Chondrocyte (in vitro differentiated cells): Measurements from ENCODE around the gene NDUFS6. TPM values are rescaled to one million over a fixed set of nuclear protein-coding genes. Genes with fewer than 3 reads are reported as not detected.

Experiments
- DNase-seq: peaks from one replicate; pipeline ENCODE4 v3.0.0; 2021; ENCODE audit warnings: mixed read lengths, low spot score
- H3K27ac Mint-ChIP-seq: one replicate; pipeline ENCODE4 v1.8.0; 2021; ENCODE audit warnings: mild to moderate bottlenecking, moderate library complexity, mixed read lengths; ENCODE audit not compliant: unreplicated experiment
- H3K27me3 Mint-ChIP-seq: 2 replicates; pipeline ENCODE4 v1.8.0; 2021; ENCODE audit warnings: low read depth, mixed read lengths
- H3K36me3 Mint-ChIP-seq: 2 replicates; pipeline ENCODE4 v1.8.0; 2021; ENCODE audit warnings: low read depth, mixed read lengths
- H3K4me1 Mint-ChIP-seq: 2 replicates; pipeline ENCODE4 v1.8.0; 2021; ENCODE audit warnings: low read depth, mild to moderate bottlenecking, mixed read lengths
- H3K4me3 Mint-ChIP-seq: one replicate; pipeline ENCODE4 v1.8.0; 2021; ENCODE audit warnings: mild to moderate bottlenecking, moderate library complexity, mixed read lengths; ENCODE audit not compliant: unreplicated experiment
- H3K9me3 Mint-ChIP-seq: 2 replicates; pipeline ENCODE4 v1.8.0; 2021; ENCODE audit warnings: low read depth, mixed read lengths
- CTCF ChIP-seq: fragments of 200-600 bp; sonication (generic); IDR thresholded peaks from 2 replicates; pipeline ENCODE4 v1.5.0; 2021; ENCODE audit warnings: antibody characterized with exemption, mild to moderate bottlenecking, moderate library complexity
- total RNA-seq: library from RNA; stranded (reverse); gene quantifications from 3 replicates; pipeline ENCODE4 v1.2.1, GENCODE V29; 2021

The NDUFS6 gene
- total RNA-seq, 1 donor from 2014 or later: 25.7 TPM

- no peak for TF ChIP-seq CTCF
- H3K27ac Mint-ChIP-seq: no peak overlapping the region
- DNase-seq: peak; percentile 44
- peaks cover 18% of the 10 kb centered on the region for H3K27me3 Mint-ChIP-seq
- peaks cover 4% of the 10 kb centered on the region for H3K36me3 Mint-ChIP-seq
- no peak overlapping the region for H3K4me3 Mint-ChIP-seq
- H3K9me3 Mint-ChIP-seq: no peaks in the 10 kb centered on the region
- H3K4me1 Mint-ChIP-seq: no peaks in the 10 kb centered on the region
Observed at GRCh38 chr5:1830571-1831228, 29.5 kb downstream of the NDUFS6 start.

- peaks cover 2% of the 10 kb centered on the region for H3K36me3 Mint-ChIP-seq
- no peak for TF ChIP-seq CTCF
Observed at GRCh38 chr5:1831257-1831656, 30.1 kb downstream of the NDUFS6 start.

GRCh38 chr5:1831677-1832313 lies 30.6 kb downstream of the NDUFS6 start:
- Mint-ChIP-seq H3K27me3 (peaks cover 21% of the 10 kb centered on the region), H3K9me3 (no peaks in the 10 kb centered on the region), H3K27ac (no peak overlapping the region), H3K36me3 (peaks cover 2% of the 10 kb centered on the region), H3K4me1 (no peaks in the 10 kb centered on the region), H3K4me3 (no peak overlapping the region)
- DNase-seq: peak; percentile 70
- no peak for TF ChIP-seq CTCF

More at GRCh38 chr5:1831257-1831656, 30.1 kb downstream of the NDUFS6 start:
- Mint-ChIP-seq H3K4me3 (no peak overlapping the region), H3K9me3 (no peaks in the 10 kb centered on the region), H3K27me3 (peaks cover 19% of the 10 kb centered on the region), H3K27ac (no peak overlapping the region), H3K4me1 (no peaks in the 10 kb centered on the region)
- DNase-seq: peak; percentile 40

- DNase-seq: peak; percentile 79
- Mint-ChIP-seq H3K9me3 (no peaks in the 10 kb centered on the region), H3K4me1 (no peaks in the 10 kb centered on the region), H3K36me3 (peaks cover 2% of the 10 kb centered on the region), H3K4me3 (no peak overlapping the region), H3K27me3 (peaks cover 22% of the 10 kb centered on the region), H3K27ac (no peak overlapping the region)
- TF ChIP-seq CTCF: no peak
Observed at GRCh38 chr5:1832511-1833250, 31.5 kb downstream of the NDUFS6 start.

- Mint-ChIP-seq H3K4me1 (no peaks in the 10 kb centered on the region), H3K27me3 (peaks cover 26% of the 10 kb centered on the region)
Observed at GRCh38 chr5:1833264-1834021, 32.2 kb downstream of the NDUFS6 start.

More at GRCh38 chr5:1833264-1834021, 32.2 kb downstream of the NDUFS6 start:
- H3K27ac Mint-ChIP-seq: no peak overlapping the region
- no peak overlapping the region for H3K4me3 Mint-ChIP-seq
- TF ChIP-seq CTCF: no peak
- H3K36me3 Mint-ChIP-seq: peaks cover 2% of the 10 kb centered on the region
- no peaks in the 10 kb centered on the region for H3K9me3 Mint-ChIP-seq
- DNase-seq: peak; percentile 57
